ENCODE measurements around the gene ZNF367. TPM values are rescaled to one million over a fixed set of nuclear protein-coding genes. Genes with fewer than 3 reads are reported as not detected.

Gene ZNF367
- total RNA-seq, 4 donors from 2014 or later, result 2.5 to 4.3 (median 3.1) TPM

DNA sequence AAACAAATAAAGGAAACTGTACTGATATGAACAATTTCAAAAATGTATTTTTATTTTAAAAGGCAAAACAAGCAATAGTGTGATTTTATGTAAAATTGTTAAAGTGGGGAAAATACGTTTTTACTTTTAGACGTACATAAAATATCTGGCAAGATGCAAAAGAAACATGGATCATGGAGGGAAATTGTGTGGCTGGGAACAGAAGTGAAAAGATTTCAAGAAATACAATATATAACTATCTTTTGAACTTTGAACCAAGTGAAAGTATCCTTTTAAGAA lies 1.5 kb upstream of the ZNF367 start:
- H3K4me1 ChIP-seq, result peaks cover 6 to 33% (median 25%) of the 10 kb centered on the region in 4 donors
- no peaks in the 10 kb centered on the region for H3K27me3 ChIP-seq
- TF ChIP-seq POLR2A (IDR thresholded peaks at IDR 0.05) (no peak), EP300 (IDR thresholded peaks at IDR 0.05) (no peak)
- TF ChIP-seq, protein P1, sequence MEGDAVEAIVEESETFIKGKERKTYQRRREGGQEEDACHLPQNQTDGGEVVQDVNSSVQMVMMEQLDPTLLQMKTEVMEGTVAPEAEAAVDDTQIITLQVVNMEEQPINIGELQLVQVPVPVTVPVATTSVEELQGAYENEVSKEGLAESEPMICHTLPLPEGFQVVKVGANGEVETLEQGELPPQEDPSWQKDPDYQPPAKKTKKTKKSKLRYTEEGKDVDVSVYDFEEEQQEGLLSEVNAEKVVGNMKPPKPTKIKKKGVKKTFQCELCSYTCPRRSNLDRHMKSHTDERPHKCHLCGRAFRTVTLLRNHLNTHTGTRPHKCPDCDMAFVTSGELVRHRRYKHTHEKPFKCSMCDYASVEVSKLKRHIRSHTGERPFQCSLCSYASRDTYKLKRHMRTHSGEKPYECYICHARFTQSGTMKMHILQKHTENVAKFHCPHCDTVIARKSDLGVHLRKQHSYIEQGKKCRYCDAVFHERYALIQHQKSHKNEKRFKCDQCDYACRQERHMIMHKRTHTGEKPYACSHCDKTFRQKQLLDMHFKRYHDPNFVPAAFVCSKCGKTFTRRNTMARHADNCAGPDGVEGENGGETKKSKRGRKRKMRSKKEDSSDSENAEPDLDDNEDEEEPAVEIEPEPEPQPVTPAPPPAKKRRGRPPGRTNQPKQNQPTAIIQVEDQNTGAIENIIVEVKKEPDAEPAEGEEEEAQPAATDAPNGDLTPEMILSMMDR (IDR thresholded peaks at IDR 0.05), result no peak
- DNase-seq (ENCODE audit: low spot score in 2 of 2), result no peak
- H3K36me3 ChIP-seq, result no peaks in the 10 kb centered on the region
- H3K27ac ChIP-seq, result peak overlapping the region; percentile 97 to 100 (median 100)
- WGBS, 2 donors, result 17 to 24% methylated on average over 2 of the region's 2 CpGs
- H3K4me3 ChIP-seq, result peak overlapping the region in 3 of 4 donors; percentile 67 to 93 (median 79)
- no peaks in the 10 kb centered on the region for H3K9me3 ChIP-seq

DNA sequence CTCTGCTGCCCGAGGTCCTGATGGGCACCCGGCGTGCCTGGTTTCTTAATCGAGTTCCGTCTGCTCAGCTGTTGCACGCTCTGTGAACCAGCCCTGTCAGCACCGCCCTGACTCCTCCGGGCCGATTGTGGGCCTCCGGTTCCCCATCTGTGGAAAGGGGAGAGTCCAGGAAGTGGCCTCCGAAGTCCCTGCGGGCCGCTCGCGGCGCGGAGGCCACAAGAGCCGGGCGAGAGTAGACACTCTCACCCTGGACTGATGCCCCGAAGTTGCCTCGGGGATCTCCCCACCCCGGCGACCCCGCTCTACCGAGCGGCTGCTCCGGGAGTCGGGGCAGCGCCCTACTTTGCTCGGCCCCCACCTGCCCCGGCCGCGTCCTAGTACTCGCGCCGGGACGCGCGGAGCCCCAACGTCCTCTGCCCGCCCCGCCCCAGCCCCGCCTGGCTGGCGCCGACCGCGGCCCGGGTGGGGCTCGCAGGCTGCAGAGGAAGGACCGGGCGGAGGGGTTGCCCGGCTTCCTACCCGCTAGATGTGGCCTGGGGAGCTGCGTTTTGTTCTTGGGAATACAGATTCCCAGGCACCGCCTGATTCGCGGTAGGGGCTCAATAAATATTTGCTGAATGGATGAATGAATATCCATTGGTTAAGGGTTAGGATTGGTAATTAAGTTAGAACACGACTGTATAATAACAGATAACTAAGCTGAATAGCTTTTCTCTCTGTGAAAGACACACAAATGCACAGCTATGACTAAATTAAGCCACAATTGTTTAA lies 935 bp upstream of the ZNF367 start:
- TF ChIP-seq POLR2A (IDR thresholded peaks at IDR 0.05), result peak; percentile 6 to 45
- TF ChIP-seq EP300 (IDR thresholded peaks at IDR 0.05), result peak in 1 of 2 donors; percentile 68
- TF ChIP-seq, protein P1 (IDR thresholded peaks at IDR 0.05), result peak in 1 of 5 experiments; percentile 26
- DNase-seq (ENCODE audit: low spot score in 2 of 2), result peak; percentile 46 to 47
- WGBS, 2 donors, result 0% methylated on average over 6 to 50 of the region's 58 CpGs

DNA sequence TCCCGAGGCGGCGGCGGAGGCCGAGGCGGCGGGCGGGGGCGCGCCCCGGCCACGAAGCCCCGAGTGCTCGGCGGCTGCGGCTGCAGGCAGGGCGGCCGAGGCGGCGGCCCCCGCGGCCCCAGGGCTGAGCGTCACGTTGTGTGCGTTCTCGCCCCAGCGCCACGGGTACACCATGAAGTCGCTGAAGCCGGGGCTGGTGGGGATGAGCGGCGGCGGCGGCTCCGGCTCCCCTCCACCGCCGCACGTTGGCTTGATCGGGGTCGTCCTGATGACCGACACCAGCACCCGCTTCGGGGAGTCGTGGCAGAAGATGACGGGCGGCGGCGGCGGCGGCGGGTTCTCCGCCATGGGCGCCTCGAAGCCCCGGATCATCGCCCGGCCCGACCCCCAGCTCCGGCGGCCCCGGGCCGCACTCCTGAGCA lies 498 bp downstream of the ZNF367 start:
- Histone ChIP-seq H3K4me3 (peak overlapping the region; percentile 67 to 98 (median 86)), H3K27ac (peak overlapping the region; percentile 85 to 100 (median 100)), H3K27me3 (no peaks in the 10 kb centered on the region), H3K4me1 (peaks cover 6 to 33% (median 25%) of the 10 kb centered on the region in 4 donors), H3K9me3 (no peaks in the 10 kb centered on the region), H3K36me3 (no peaks in the 10 kb centered on the region)
- DNase-seq (ENCODE audit: low spot score in 2 of 2), result no peak
- TF ChIP-seq POLR2A (IDR thresholded peaks at IDR 0.05) (no peak), EP300 (IDR thresholded peaks at IDR 0.05) (no peak)
- TF ChIP-seq, protein P1 (IDR thresholded peaks at IDR 0.05), result no peak
- WGBS, 2 donors, result 1% methylated on average over 23 to 32 of the region's 62 CpGs

More for the DNA sequence above, 935 bp upstream of the ZNF367 start:
- Histone ChIP-seq H3K27ac (peak overlapping the region; percentile 97 to 100 (median 100)), H3K4me1 (peaks cover 6 to 33% (median 25%) of the 10 kb centered on the region in 4 donors), H3K9me3 (no peaks in the 10 kb centered on the region), H3K4me3 (peak overlapping the region; percentile 67 to 98 (median 86)), H3K27me3 (no peaks in the 10 kb centered on the region), H3K36me3 (no peaks in the 10 kb centered on the region)

DNA sequence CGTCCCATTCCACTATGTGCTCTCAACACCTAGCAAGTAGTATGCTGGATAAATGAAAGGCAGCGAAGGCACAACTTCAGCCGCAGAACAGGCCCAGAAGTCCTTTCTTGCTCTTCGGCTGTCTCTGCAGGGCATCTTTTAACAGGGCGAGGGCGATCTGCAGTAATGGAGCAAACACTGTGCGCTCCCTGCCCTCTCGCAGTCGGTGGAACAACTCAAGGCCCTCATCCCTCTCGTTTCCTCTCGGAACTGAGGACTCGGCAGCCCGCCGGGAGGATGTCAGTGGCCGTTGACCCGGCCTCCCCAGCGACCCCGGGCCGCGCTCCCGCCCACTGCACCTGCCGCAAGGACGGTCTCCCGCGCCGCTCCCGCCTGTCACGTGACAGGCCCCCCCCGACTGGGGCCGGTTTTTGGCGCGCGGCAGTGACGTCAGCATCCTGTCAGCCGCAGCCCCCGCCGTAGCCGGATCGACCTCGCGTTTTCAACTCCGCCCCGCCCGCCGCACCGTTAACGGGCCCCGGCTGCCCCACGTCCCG lies 1.1 kb downstream of the ZNF367 start:
- Histone ChIP-seq H3K9me3 (no peaks in the 10 kb centered on the region), H3K27ac (peak overlapping the region; percentile 85 to 100 (median 100)), H3K27me3 (no peaks in the 10 kb centered on the region), H3K4me3 (peak overlapping the region; percentile 67 to 98 (median 86)), H3K4me1 (peaks cover 6 to 33% (median 25%) of the 10 kb centered on the region in 4 donors), H3K36me3 (no peaks in the 10 kb centered on the region)
- peak; percentile 79 to 85 for DNase-seq (ENCODE audit: low spot score in 2 of 2)
- 0% methylated on average over 6 to 25 of the region's 50 CpGs for WGBS, 2 donors
- TF ChIP-seq POLR2A (IDR thresholded peaks at IDR 0.05), result peak; percentile 28 to 76
- TF ChIP-seq EP300 (IDR thresholded peaks at IDR 0.05), result peak; percentile 72 to 90
- TF ChIP-seq, protein P1 (IDR thresholded peaks at IDR 0.05), result peak in 1 of 5 experiments; percentile 55
